Measurements from ENCODE around the gene KRT81.

DNA sequence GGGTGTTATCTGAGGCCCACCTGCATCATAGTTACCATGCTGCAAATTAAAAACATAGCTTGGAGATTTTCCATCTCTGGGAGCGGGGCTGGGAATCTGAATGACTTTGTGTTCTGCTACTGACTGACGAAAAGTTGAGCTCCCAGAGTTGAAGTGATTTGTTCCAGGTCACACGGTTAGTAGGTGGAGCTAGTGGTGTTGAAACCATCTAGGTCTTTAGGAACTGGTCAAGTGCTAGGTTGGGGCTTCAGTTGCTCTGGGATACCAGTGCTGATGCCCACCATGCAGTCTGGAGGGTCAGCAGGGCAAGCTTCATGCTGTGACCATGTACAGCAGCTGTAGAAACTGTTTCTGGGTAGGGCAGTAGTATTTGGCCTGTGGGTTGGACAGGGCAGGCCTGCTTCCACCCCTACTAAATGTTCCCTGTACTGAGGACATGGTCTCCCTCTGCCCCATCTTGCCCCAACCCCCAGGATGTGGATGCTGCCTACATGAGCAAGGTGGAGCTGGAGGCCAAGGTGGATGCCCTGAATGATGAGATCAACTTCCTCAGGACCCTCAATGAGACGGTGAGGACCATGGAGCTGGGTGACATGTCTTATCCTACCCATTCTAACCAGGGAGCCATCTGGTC lies 53.0 kb downstream of the KRT81 start:
- TF ChIP-seq, protein P1, sequence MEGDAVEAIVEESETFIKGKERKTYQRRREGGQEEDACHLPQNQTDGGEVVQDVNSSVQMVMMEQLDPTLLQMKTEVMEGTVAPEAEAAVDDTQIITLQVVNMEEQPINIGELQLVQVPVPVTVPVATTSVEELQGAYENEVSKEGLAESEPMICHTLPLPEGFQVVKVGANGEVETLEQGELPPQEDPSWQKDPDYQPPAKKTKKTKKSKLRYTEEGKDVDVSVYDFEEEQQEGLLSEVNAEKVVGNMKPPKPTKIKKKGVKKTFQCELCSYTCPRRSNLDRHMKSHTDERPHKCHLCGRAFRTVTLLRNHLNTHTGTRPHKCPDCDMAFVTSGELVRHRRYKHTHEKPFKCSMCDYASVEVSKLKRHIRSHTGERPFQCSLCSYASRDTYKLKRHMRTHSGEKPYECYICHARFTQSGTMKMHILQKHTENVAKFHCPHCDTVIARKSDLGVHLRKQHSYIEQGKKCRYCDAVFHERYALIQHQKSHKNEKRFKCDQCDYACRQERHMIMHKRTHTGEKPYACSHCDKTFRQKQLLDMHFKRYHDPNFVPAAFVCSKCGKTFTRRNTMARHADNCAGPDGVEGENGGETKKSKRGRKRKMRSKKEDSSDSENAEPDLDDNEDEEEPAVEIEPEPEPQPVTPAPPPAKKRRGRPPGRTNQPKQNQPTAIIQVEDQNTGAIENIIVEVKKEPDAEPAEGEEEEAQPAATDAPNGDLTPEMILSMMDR (IDR thresholded peaks at IDR 0.05): no peak
- TF ChIP-seq POLR2A (IDR thresholded peaks at IDR 0.05) (no peak), POLR2AphosphoS5 (IDR thresholded peaks at IDR 0.05) (no peak), EP300 (IDR thresholded peaks at IDR 0.05) (no peak)

All from gastroesophageal sphincter (tissue), 3 donors.